ENCODE measurements around the gene C14orf119. TPM values are rescaled to one million over a fixed set of nuclear protein-coding genes. Genes with fewer than 3 reads are reported as not detected.

Gene C14orf119
- total and polyA plus RNA-seq, 2 donors from 2014 or later = 42.8 to 56.6 TPM

DNA sequence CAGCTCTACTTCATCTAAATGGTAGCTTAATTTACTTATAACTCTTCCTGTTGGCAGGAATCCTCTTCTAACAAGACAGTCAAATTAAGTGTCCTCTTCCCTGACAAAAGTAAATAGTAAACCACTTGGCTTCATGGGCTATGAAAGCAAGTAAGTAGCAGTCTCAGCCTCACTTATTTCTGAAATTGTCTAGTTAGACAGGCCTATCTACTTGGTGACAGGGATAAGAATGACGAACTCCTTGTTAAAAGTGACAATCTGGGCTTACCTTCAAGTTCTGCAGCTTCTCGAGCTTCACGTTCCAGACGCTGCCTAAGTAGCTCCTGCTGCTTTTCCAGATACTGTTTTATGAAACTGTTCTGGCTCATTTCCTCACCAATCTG is 5.1 kb upstream of the C14orf119 start:
- TF ChIP-seq, protein P1, sequence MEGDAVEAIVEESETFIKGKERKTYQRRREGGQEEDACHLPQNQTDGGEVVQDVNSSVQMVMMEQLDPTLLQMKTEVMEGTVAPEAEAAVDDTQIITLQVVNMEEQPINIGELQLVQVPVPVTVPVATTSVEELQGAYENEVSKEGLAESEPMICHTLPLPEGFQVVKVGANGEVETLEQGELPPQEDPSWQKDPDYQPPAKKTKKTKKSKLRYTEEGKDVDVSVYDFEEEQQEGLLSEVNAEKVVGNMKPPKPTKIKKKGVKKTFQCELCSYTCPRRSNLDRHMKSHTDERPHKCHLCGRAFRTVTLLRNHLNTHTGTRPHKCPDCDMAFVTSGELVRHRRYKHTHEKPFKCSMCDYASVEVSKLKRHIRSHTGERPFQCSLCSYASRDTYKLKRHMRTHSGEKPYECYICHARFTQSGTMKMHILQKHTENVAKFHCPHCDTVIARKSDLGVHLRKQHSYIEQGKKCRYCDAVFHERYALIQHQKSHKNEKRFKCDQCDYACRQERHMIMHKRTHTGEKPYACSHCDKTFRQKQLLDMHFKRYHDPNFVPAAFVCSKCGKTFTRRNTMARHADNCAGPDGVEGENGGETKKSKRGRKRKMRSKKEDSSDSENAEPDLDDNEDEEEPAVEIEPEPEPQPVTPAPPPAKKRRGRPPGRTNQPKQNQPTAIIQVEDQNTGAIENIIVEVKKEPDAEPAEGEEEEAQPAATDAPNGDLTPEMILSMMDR (IDR thresholded peaks at IDR 0.05; ENCODE audit: borderline replicate concordance, extremely low read depth, insufficient read depth) = no peak
- Histone ChIP-seq H3K27ac (ENCODE audit: low read depth in 2 of 2, low read length in 2 of 2) (no peak overlapping the region), H3K4me3 (ENCODE audit: low read length in 3 of 3) (no peak overlapping the region), H3K4me1 (ENCODE audit: control insufficient read depth in 2 of 3, insufficient read depth in 2 of 3, low read depth in 1 of 3, low read length in 3 of 3) (peaks cover 0 to 7% (median 0%) of the 10 kb centered on the region in 3 donors), H3K9ac (ENCODE audit: low read length in 3 of 3) (no peak overlapping the region), H3K27me3 (ENCODE audit: control insufficient read depth, insufficient read depth, low read length) (no peaks in the 10 kb centered on the region), H3K9me3 (ENCODE audit: control insufficient read depth in 2 of 3, insufficient read depth in 1 of 3, low read length in 3 of 3) (no peaks in the 10 kb centered on the region), H3K36me3 (ENCODE audit: control insufficient read depth in 2 of 3, insufficient read depth in 3 of 3, low read length in 3 of 3) (peaks cover 13 to 39% (median 33%) of the 10 kb centered on the region in 3 donors)
- intact Hi-C loops (cut with DNase I) = no loop called here
- no peak for FAIRE-seq
- no peak for DNase-seq

DNA sequence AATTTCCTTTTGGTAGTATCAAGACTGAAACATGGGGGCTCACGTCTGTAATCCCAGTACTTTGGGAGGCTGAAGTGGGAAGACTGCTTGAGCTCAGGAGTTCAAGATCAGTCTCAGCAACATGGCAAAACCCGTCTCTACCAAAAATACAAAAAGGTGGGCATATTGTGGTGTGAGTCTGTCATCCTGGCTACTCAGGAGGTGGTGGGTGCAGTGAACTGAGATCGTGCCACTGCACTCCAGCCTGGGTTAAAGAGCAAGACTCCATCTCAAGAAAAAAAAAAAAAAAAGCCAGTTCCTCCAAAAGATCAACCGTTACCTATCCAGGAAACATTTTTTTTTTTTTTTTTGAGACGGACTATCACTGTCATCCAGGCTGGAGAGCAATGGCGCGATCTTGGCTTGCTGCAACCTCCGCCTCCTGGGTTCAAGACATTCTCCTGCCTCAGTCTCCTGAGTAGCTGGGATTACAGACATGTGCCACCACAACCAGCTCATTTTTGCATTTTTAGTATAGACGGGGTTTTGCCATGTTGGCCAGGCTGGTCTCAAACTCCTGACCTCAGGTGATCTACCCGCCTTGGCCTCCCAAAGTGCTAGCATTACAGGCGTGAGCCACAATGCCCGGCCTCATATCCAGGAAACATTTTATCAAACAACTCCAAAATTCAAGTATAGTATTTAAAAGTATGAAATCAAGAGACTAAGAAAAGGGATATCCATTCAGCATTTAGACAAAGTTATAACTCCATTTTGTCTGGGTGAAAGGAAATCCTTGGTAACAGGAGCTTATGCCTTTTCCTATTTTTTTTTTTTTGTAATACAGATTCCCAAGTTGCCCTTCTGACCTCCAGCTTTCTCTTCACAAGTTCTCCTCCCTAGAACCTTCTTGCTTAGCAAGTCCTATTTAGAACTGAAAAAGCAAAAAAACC is 3.7 kb upstream of the C14orf119 start:
- intact Hi-C loops (cut with DNase I) = no loop called here
- Histone ChIP-seq H3K27me3 (ENCODE audit: control insufficient read depth, insufficient read depth, low read length) (no peaks in the 10 kb centered on the region), H3K27ac (ENCODE audit: low read depth in 2 of 2, low read length in 2 of 2) (no peak overlapping the region), H3K9me3 (ENCODE audit: control insufficient read depth in 2 of 3, insufficient read depth in 1 of 3, low read length in 3 of 3) (no peaks in the 10 kb centered on the region), H3K4me1 (ENCODE audit: control insufficient read depth in 2 of 3, insufficient read depth in 2 of 3, low read depth in 1 of 3, low read length in 3 of 3) (peaks cover 0 to 7% (median 0%) of the 10 kb centered on the region in 3 donors), H3K4me3 (ENCODE audit: low read length in 3 of 3) (no peak overlapping the region), H3K9ac (ENCODE audit: low read length in 3 of 3) (no peak overlapping the region), H3K36me3 (ENCODE audit: control insufficient read depth in 2 of 3, insufficient read depth in 3 of 3, low read length in 3 of 3) (peaks cover 10 to 27% (median 26%) of the 10 kb centered on the region in 3 donors)
- no peak for DNase-seq
- TF ChIP-seq, protein P1 (IDR thresholded peaks at IDR 0.05; ENCODE audit: borderline replicate concordance, extremely low read depth, insufficient read depth) = no peak
- no peak for FAIRE-seq

DNA sequence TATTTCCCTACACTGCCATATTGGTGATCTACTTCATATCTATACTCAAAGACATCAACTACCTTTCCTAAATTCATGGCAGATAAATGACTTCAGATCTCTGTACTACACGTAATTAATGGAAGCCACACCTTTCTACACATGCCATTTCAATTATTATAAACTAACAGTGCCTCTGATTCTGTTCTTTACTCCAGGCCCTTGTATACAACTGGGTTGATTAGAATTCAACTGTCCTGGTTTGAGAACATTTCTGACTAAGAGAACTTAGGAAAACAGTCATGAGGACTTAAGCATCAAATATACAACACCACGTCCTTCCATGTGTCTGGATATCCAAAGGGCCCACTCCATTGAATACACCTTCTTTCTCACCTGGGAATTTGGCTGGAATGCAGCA is 2.2 kb upstream of the C14orf119 start:
- H3K36me3 ChIP-seq (ENCODE audit: control insufficient read depth in 2 of 3, insufficient read depth in 3 of 3, low read length in 3 of 3) = peaks cover 13 to 26% (median 19%) of the 10 kb centered on the region in 3 donors

More for the DNA sequence above, 2.2 kb upstream of the C14orf119 start:
- H3K27me3 ChIP-seq (ENCODE audit: control insufficient read depth, insufficient read depth, low read length) = no peaks in the 10 kb centered on the region
- no peak overlapping the region for H3K27ac ChIP-seq (ENCODE audit: low read depth in 2 of 2, low read length in 2 of 2)
- intact Hi-C loops (cut with DNase I) = no loop called here
- peaks cover 0 to 7% (median 2%) of the 10 kb centered on the region in 3 donors for H3K4me1 ChIP-seq (ENCODE audit: control insufficient read depth in 2 of 3, insufficient read depth in 2 of 3, low read depth in 1 of 3, low read length in 3 of 3)
- DNase-seq = no peak
- TF ChIP-seq, protein P1 (IDR thresholded peaks at IDR 0.05; ENCODE audit: borderline replicate concordance, extremely low read depth, insufficient read depth) = no peak
- no peaks in the 10 kb centered on the region for H3K9me3 ChIP-seq (ENCODE audit: control insufficient read depth in 2 of 3, insufficient read depth in 1 of 3, low read length in 3 of 3)
- FAIRE-seq = no peak
- no peak overlapping the region for H3K9ac ChIP-seq (ENCODE audit: low read length in 3 of 3)
- peak overlapping the region in 2 of 3 donors; percentile 79 to 97 for H3K4me3 ChIP-seq (ENCODE audit: low read length in 3 of 3)

Data from kidney (tissue), 14 donors.